Skeletal muscle satellite cell (primary cell): ENCODE results near the gene RUNX3.

Experiments used
- H3K27me3 ChIP-seq: 2 replicates; pipeline ENCODE4 v1.7.0; 2013; ENCODE audit warnings: low read length; ENCODE audit not compliant: control insufficient read depth, insufficient read depth
- H3K36me3 ChIP-seq: 2 replicates; pipeline ENCODE4 v1.7.0; 2013; ENCODE audit warnings: mild to moderate bottlenecking, control low read depth, low read length; ENCODE audit not compliant: insufficient read depth
- H3K4me1 ChIP-seq: 2 replicates; pipeline ENCODE4 v1.7.0; 2013; ENCODE audit warnings: low read length; ENCODE audit not compliant: control insufficient read depth, insufficient read depth
- H3K4me2 ChIP-seq: 2 replicates; pipeline ENCODE4 v1.7.0; 2013; ENCODE audit warnings: mild to moderate bottlenecking, low read length
- H3K4me3 ChIP-seq: 2 replicates; pipeline ENCODE4 v1.7.0; 2013; ENCODE audit warnings: low read length
- H3K9ac ChIP-seq: 2 replicates; pipeline ENCODE4 v1.7.0; 2013; ENCODE audit warnings: mild to moderate bottlenecking, low read depth, low read length, moderate library complexity
- H3K9me3 ChIP-seq: replicated peaks from 2 replicates; pipeline ENCODE4 v1.7.0; 2013; ENCODE audit warnings: mild to moderate bottlenecking, control low read depth, low read length

The RUNX3 gene

GRCh38 chr1:24905355-24905978, 24.6 kb downstream of the RUNX3 start:
- Histone ChIP-seq H3K36me3 (no peaks in the 10 kb centered on the region), H3K4me2 (no peak overlapping the region), H3K9me3 (no peaks in the 10 kb centered on the region), H3K4me3 (no peak overlapping the region), H3K9ac (no peak overlapping the region), H3K27me3 (peaks cover 9% of the 10 kb centered on the region), H3K4me1 (peaks cover 3% of the 10 kb centered on the region)

DNA sequence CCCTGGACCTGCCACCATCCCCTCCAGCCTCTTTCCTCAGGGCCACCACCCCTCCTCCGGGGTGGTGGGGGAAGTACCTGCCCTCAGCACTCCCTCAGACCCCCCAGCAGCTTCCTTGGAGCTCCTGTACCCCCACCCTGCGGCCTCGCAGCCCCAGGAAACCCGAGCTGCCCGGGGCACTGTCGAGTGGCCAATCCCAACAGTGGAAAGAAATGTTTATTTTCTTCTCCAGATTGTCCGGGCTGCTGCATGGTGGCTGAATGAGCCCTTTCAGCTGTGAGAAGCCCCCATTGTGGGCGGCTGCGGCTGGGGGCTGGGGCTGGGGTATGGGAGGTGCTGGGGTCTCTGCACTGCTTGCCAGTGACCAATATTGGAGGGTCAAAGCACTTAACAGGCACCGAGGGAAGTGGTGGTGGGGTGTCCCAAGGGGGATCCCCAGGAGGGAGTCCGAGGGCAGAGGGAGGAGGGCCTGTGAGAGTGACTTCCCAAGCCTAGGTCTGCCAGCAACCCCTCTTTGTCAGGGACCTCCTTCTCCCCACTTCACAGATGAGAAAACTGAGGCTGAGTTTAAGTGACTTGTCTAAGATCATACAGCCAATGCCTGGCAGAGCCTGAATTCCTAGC, 25.2 kb downstream of the RUNX3 start:
- no peaks in the 10 kb centered on the region for H3K36me3 ChIP-seq
- no peaks in the 10 kb centered on the region for H3K9me3 ChIP-seq
- H3K4me1 ChIP-seq = peaks cover 3% of the 10 kb centered on the region
- H3K4me3 ChIP-seq = no peak overlapping the region
- H3K27me3 ChIP-seq = peaks cover 15% of the 10 kb centered on the region
- H3K9ac ChIP-seq = no peak overlapping the region
- no peak overlapping the region for H3K4me2 ChIP-seq

GRCh38 chr1:24903955-24904730, 25.9 kb downstream of the RUNX3 start:
- no peaks in the 10 kb centered on the region for H3K36me3 ChIP-seq
- H3K4me3 ChIP-seq = no peak overlapping the region
- H3K9me3 ChIP-seq = no peaks in the 10 kb centered on the region
- H3K27me3 ChIP-seq = peaks cover 21% of the 10 kb centered on the region
- H3K4me2 ChIP-seq = no peak overlapping the region
- no peak overlapping the region for H3K9ac ChIP-seq
- H3K4me1 ChIP-seq = peaks cover under 1% of the 10 kb centered on the region

DNA sequence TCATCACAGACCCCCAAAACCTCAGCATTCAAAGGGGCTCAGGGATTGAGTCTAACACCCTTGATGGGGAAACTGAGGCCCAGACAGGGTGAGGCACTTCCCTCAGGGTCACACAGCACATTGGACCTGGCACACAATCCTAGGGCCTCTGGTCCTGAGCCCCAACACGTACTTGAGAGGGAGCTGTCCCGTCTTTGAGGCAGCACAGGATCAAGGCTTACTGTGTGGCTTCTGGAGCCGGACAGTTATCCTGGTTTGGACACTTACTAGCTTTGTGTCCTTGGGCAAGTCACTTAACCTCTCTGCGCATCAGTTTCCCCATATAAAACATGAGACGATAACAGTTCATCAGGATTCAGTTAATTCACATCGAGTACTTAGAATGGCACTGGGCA, 26.5 kb downstream of the RUNX3 start:
- peaks cover 27% of the 10 kb centered on the region for H3K27me3 ChIP-seq
- H3K9ac ChIP-seq = no peak overlapping the region
- H3K36me3 ChIP-seq = no peaks in the 10 kb centered on the region
- no peaks in the 10 kb centered on the region for H3K4me1 ChIP-seq
- H3K4me3 ChIP-seq = no peak overlapping the region
- H3K4me2 ChIP-seq = no peak overlapping the region
- no peaks in the 10 kb centered on the region for H3K9me3 ChIP-seq

GRCh38 chr1:24903011-24903461, 27.0 kb downstream of the RUNX3 start:
- Histone ChIP-seq H3K9me3 (no peaks in the 10 kb centered on the region), H3K4me1 (no peaks in the 10 kb centered on the region), H3K36me3 (no peaks in the 10 kb centered on the region), H3K4me2 (no peak overlapping the region), H3K27me3 (peaks cover 30% of the 10 kb centered on the region), H3K9ac (no peak overlapping the region), H3K4me3 (no peak overlapping the region)

- H3K9ac ChIP-seq = no peak overlapping the region
- no peaks in the 10 kb centered on the region for H3K36me3 ChIP-seq
Measured at GRCh38 chr1:24902471-24902891, 27.6 kb downstream of the RUNX3 start.

DNA sequence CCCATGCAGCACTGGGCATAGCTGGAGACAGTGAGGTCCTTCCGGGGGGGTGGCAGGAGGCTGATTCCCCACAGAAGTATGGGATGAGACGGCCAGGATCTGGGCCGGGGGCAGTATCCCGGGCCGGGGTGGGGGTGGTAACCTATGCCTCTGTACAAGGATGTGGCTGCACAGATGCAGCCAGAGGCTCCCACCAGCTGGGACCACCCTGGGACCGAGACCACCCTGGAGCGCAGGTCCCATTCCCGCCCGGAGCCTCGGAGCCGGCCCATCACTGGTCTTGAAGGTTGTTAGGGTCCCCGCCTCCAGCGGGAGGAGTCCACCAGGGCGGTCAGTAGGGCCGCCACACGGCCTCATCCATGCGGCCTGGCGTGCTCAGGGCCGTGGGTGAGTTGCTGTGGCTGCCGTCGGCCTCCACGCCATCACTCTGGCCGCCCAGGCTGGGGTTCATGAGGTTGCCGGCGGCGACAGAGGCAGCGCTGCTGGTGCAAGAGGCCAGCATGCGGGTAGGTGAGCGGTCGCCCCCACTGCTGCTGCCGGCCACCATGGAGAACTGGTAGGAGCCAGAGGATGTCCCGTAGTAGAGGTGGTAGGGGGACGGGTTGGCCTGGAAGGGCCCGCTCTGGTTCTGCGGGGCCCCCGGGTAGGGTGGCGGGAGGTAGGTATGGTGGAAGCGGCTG, 28.1 kb downstream of the RUNX3 start:
- H3K36me3 ChIP-seq = no peaks in the 10 kb centered on the region
- H3K4me1 ChIP-seq = no peaks in the 10 kb centered on the region
- no peak overlapping the region for H3K9ac ChIP-seq
- H3K27me3 ChIP-seq = peaks cover 35% of the 10 kb centered on the region
- no peak overlapping the region for H3K4me3 ChIP-seq
- H3K4me2 ChIP-seq = no peak overlapping the region
- H3K9me3 ChIP-seq = no peaks in the 10 kb centered on the region

More at GRCh38 chr1:24902471-24902891, 27.6 kb downstream of the RUNX3 start:
- H3K27me3 ChIP-seq = peaks cover 35% of the 10 kb centered on the region
- H3K4me3 ChIP-seq = no peak overlapping the region
- H3K9me3 ChIP-seq = no peaks in the 10 kb centered on the region
- H3K4me1 ChIP-seq = no peaks in the 10 kb centered on the region
- H3K4me2 ChIP-seq = no peak overlapping the region

GRCh38 chr1:24900985-24901781, 28.9 kb downstream of the RUNX3 start:
- H3K4me2 ChIP-seq = no peak overlapping the region

DNA sequence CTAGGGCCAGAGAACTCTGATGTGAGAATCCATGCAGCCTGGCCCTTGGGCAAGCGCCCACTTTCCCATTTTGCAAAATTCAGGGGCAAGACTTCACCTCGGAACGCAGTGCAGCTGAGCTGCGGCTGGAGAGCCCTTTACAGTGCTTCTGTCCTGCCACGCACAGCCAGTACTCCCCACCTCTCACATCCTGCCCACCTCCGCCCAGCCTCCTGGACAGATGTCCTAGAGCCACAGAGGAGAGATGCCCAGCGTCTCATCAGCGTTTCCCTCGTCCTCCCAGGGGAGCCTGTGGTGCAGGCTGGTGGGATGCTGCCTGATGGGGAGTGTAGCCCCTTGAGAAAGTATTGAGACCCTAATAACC, 29.6 kb downstream of the RUNX3 start:
- Histone ChIP-seq H3K9me3 (no peaks in the 10 kb centered on the region), H3K4me3 (no peak overlapping the region), H3K36me3 (no peaks in the 10 kb centered on the region), H3K9ac (no peak overlapping the region), H3K27me3 (peaks cover 35% of the 10 kb centered on the region), H3K4me1 (no peaks in the 10 kb centered on the region), H3K4me2 (no peak overlapping the region)

More at GRCh38 chr1:24900985-24901781, 28.9 kb downstream of the RUNX3 start:
- Histone ChIP-seq H3K36me3 (no peaks in the 10 kb centered on the region), H3K4me3 (no peak overlapping the region), H3K9ac (no peak overlapping the region), H3K9me3 (no peaks in the 10 kb centered on the region), H3K4me1 (no peaks in the 10 kb centered on the region), H3K27me3 (peaks cover 35% of the 10 kb centered on the region)

DNA sequence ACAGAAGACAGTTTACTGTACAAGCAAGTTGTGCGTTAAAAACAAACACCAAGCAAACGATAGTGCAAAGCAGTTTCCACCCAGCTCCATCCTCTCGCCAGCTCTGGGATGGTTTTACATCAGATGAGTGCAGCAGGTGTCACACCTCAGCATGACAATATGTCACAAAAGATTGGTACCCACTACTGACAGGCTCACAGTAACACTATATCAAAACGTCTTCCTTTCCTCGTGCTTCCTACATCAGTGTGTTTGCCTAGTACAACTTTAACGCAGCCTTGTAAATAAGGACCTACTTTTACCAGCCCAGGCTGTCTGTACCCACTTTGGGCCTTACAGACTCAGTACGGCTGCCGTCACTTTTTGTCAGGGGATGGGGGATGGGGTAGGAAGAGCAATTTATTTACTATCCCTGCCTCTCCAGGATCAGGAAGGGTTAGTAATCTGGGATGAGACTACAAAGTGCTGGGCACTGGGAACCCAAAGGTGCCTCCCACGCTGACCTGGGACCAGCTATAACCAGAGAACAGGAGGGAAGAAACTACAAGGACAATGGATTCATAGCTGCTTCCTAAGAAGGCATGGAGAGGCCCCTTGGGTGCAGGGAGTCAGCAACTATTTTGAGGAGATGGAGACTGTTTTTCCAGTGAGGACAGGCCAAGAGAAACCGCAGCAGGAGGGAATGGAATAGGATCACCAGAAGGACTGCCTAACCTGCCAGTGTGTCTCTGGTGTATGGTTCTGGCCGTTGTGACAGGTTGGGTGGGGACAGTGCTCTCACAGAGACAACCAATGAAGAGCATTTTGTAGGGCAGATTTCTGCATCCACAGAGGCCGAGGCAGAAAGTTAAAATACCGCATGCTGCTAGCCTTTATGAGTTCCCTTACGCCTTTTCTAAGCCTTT, 30.2 kb downstream of the RUNX3 start:
- Histone ChIP-seq H3K36me3 (no peaks in the 10 kb centered on the region), H3K4me3 (no peak overlapping the region), H3K9ac (no peak overlapping the region), H3K9me3 (no peaks in the 10 kb centered on the region), H3K4me1 (no peaks in the 10 kb centered on the region), H3K27me3 (peaks cover 35% of the 10 kb centered on the region), H3K4me2 (no peak overlapping the region)
